Adrenal gland (tissue), 5 donors: ENCODE measurements around the gene USP11.

Experiments
- POLR2A ChIP-seq, 2 donors: fragments of 450-650 bp; IDR thresholded peaks; one replicate each; pipeline ENCODE4 v1.6.1; 2017; ENCODE audit warnings: antibody characterized with exemption in 2 of 2, mild to moderate bottlenecking in 2 of 2, moderate library complexity in 1 of 2
- TF ChIP-seq, protein P1 (sequence below), 6 experiments: fragments of 450-650 bp in 4 of 6; fragments of 200-600 bp in 2 of 6; sonication (generic) in 1 of 6; IDR thresholded peaks; 1 replicate in 5 of 6; 2 replicates in 1 of 6; pipeline versions ENCODE4 v1.5.1 to v1.8.0; 2016 to 2021; ENCODE audit warnings: antibody characterized with exemption in 6 of 6, mild to moderate bottlenecking in 2 of 6, moderate library complexity in 1 of 6
- donor health status: DM: no; HTN: no; CAD: no.

DNA sequence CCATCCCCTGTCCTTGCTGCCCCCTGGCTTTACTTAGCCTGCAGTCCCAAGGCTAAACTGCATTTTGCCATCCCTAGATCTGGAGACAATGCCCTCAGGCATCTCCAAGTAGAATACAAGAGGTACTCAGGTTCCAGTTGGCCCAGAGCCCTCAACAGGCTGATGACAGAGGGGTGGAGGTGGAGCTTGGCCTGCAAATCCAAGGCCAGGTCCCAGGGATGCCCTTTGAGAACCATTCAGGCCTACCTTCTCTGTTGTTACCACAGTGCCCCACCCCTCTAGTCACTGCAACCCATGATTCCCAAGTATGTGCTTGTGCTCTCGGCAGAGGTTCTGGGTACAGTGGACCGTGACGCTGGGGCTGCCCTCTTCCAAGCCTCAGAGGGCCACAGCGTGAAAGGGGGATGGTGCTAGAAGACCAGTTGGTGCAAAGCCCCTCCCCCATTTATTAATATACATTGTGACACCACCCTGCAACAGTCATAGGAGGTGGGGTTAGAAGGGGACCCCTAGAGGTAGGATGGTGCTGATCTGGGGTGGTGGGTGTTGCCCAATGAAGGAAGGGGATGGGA, 45.6 kb upstream of the USP11 start:
- TF ChIP-seq POLR2A (IDR thresholded peaks at IDR 0.05) = no peak
- TF ChIP-seq, protein P1, sequence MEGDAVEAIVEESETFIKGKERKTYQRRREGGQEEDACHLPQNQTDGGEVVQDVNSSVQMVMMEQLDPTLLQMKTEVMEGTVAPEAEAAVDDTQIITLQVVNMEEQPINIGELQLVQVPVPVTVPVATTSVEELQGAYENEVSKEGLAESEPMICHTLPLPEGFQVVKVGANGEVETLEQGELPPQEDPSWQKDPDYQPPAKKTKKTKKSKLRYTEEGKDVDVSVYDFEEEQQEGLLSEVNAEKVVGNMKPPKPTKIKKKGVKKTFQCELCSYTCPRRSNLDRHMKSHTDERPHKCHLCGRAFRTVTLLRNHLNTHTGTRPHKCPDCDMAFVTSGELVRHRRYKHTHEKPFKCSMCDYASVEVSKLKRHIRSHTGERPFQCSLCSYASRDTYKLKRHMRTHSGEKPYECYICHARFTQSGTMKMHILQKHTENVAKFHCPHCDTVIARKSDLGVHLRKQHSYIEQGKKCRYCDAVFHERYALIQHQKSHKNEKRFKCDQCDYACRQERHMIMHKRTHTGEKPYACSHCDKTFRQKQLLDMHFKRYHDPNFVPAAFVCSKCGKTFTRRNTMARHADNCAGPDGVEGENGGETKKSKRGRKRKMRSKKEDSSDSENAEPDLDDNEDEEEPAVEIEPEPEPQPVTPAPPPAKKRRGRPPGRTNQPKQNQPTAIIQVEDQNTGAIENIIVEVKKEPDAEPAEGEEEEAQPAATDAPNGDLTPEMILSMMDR (IDR thresholded peaks at IDR 0.05) = no peak
